ENCODE data around the gene ERCC6L2.
A peak's percentile ranks its signal among the peaks of the same experiment; 100 is the strongest.

The ERCC6L2 gene

GRCh38 chr9:95979446-95979845 lies 104.0 kb downstream of the ERCC6L2 start:
- TF ChIP-seq, protein P1, sequence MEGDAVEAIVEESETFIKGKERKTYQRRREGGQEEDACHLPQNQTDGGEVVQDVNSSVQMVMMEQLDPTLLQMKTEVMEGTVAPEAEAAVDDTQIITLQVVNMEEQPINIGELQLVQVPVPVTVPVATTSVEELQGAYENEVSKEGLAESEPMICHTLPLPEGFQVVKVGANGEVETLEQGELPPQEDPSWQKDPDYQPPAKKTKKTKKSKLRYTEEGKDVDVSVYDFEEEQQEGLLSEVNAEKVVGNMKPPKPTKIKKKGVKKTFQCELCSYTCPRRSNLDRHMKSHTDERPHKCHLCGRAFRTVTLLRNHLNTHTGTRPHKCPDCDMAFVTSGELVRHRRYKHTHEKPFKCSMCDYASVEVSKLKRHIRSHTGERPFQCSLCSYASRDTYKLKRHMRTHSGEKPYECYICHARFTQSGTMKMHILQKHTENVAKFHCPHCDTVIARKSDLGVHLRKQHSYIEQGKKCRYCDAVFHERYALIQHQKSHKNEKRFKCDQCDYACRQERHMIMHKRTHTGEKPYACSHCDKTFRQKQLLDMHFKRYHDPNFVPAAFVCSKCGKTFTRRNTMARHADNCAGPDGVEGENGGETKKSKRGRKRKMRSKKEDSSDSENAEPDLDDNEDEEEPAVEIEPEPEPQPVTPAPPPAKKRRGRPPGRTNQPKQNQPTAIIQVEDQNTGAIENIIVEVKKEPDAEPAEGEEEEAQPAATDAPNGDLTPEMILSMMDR (conservative IDR thresholded peaks at IDR 0.05), result no peak

GRCh38 chr9:95980262-95981125 lies 105.0 kb downstream of the ERCC6L2 start:
- TF ChIP-seq, protein P1 (conservative IDR thresholded peaks at IDR 0.05), result no peak
- peak overlapping the region; percentile 89 for H3K27ac ChIP-seq

More at GRCh38 chr9:95979446-95979845, 104.0 kb downstream of the ERCC6L2 start:
- H3K27ac ChIP-seq, result peak overlapping the region; percentile 89

DNA sequence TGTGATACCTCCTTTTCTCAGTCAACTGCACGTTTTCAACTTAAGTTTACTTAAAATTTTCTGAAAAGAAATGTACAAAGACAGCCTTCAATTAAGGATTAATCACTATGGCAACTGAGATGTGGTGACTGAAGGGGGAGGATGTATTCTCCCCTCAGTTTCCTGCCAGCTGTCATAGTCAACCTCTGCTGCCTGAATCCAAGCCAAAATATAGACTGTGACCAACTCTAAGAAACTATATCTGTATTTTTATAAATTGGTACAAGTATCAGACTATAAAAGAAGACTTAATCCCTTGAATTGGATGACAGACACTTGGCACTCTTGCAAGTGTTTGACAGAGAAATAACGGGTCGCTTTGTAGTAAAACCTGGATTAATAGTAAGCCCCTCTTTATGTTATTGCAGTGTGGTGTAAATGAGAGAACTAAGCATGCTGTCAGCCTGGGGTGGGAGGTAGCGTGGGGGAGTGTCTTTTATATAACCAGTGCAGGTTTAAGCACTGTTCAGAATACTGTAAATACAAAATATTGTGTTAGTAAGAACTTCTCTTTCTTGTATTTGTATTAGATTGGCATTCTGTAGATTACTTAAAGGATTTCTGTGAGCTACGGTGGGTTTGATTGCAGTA lies 106.4 kb downstream of the ERCC6L2 start:
- TF ChIP-seq, protein P1 (conservative IDR thresholded peaks at IDR 0.05), result no peak
- H3K27ac ChIP-seq, result peak overlapping the region; percentile 89

- TF ChIP-seq, protein P1 (conservative IDR thresholded peaks at IDR 0.05), result no peak
- H3K27ac ChIP-seq, result no peak overlapping the region
Measured at GRCh38 chr9:95985440-95986055, 110.1 kb downstream of the ERCC6L2 start.

- TF ChIP-seq, protein P1 (conservative IDR thresholded peaks at IDR 0.05), result no peak
- no peak overlapping the region for H3K27ac ChIP-seq
Measured at GRCh38 chr9:95989297-95989696, 113.8 kb downstream of the ERCC6L2 start.

- TF ChIP-seq, protein P1 (conservative IDR thresholded peaks at IDR 0.05), result no peak
- peak overlapping the region; percentile 67 for H3K27ac ChIP-seq
Measured at GRCh38 chr9:95991326-95991725, 115.8 kb downstream of the ERCC6L2 start.

- TF ChIP-seq, protein P1 (conservative IDR thresholded peaks at IDR 0.05), result no peak
- H3K27ac ChIP-seq, result no peak overlapping the region
Measured at GRCh38 chr9:95992536-95992935, 117.0 kb downstream of the ERCC6L2 start.
